OCI-LY7 (cell line): Measurements from ENCODE around the gene COMMD10. TPM values are rescaled to one million over a fixed set of nuclear protein-coding genes. Genes with fewer than 3 reads are reported as not detected.

Experiments used
- BruUV-seq: library from RNA; stranded (reverse); fragments of 400-500 nt; replicated peaks from 2 replicates; lab custom pipeline; 2021; lab: Mats Ljungman, UMichigan
- CTCF ChIA-PET: fragments of 300-600 bp; sonication (Branson Sonifier 250); formaldehyde crosslinking; loops from one replicate; lab custom pipeline; 2022; ENCODE audit warnings: antibody characterized with exemption; ENCODE audit not compliant: unreplicated experiment; lab: Charles Lee
- POLR2A ChIA-PET: fragments of 300-600 bp; sonication (Branson Sonifier 250); formaldehyde crosslinking; loops from one replicate; lab custom pipeline; 2022; ENCODE audit warnings: antibody characterized with exemption; lab: Charles Lee
- DNase-seq: peaks from one replicate; pipeline ENCODE4 v3.0.0-alpha.2; 2015; ENCODE audit warnings: low spot score
- H2AFZ ChIP-seq: fragments of 200-600 bp; sonication (generic), shearing (Covaris generic); 2 replicates; pipeline ENCODE4 v1.6.1; 2014; ENCODE audit warnings: mild to moderate bottlenecking, antibody characterized with exemption, low read length, moderate library complexity
- H3K27ac ChIP-seq: fragments of 200-600 bp; sonication (generic); 2 replicates; pipeline ENCODE4 v1.5.1; 2014; ENCODE audit warnings: mixed run types, low read depth, mild to moderate bottlenecking, moderate library complexity, low read length, inconsistent platforms; ENCODE audit not compliant: poor library complexity, severe bottlenecking
- H3K36me3 ChIP-seq: fragments of 200-600 bp; sonication (generic); 2 replicates; pipeline ENCODE4 v1.6.1; 2014; ENCODE audit warnings: mild to moderate bottlenecking, antibody characterized with exemption, low read length, moderate library complexity, mixed read lengths; ENCODE audit not compliant: insufficient read depth
- H3K4me1 ChIP-seq: fragments of 200-600 bp; sonication (generic); 2 replicates; pipeline ENCODE4 v1.5.1; 2014; ENCODE audit warnings: mild to moderate bottlenecking, low read length; ENCODE audit not compliant: insufficient read depth, poor library complexity, severe bottlenecking
- H3K4me2 ChIP-seq: fragments of 200-600 bp; sonication (generic); 2 replicates; pipeline ENCODE4 v1.6.1; 2014; ENCODE audit warnings: mild to moderate bottlenecking, low read length
- H3K4me3 ChIP-seq: fragments of 200-600 bp; sonication (generic); 2 replicates; pipeline ENCODE4 v1.5.1; 2014; ENCODE audit warnings: mild to moderate bottlenecking, low read depth, low read length; ENCODE audit not compliant: poor library complexity, severe bottlenecking
- H3K79me2 ChIP-seq: fragments of 200-600 bp; sonication (generic); 2 replicates; pipeline ENCODE4 v1.6.1; 2016; ENCODE audit warnings: low read depth, mild to moderate bottlenecking, low read length, moderate library complexity, mixed read lengths; ENCODE audit not compliant: insufficient read depth
- H3K9me2 ChIP-seq: fragments of 200-600 bp; sonication (generic); 2 replicates; pipeline ENCODE4 v1.6.1; 2016; ENCODE audit warnings: mild to moderate bottlenecking, low read length, mixed read lengths; ENCODE audit not compliant: insufficient read depth
- H3K9me3 ChIP-seq: fragments of 200-600 bp; sonication (generic); 2 replicates; pipeline ENCODE4 v1.6.1; 2014; ENCODE audit warnings: mild to moderate bottlenecking, mixed run types, low read length, mixed read lengths
- H4K20me1 ChIP-seq: fragments of 200-600 bp; sonication (generic); 2 replicates; pipeline ENCODE4 v1.6.1; 2014; ENCODE audit warnings: mild to moderate bottlenecking, antibody characterized with exemption, low read length, moderate library complexity, mixed read lengths; ENCODE audit not compliant: insufficient read depth
- CTCF ChIP-seq: fragments of 200-600 bp; sonication (generic); conservative IDR thresholded peaks from 2 replicates; pipeline ENCODE4 v1.5.1; 2014; ENCODE audit warnings: mild to moderate bottlenecking, antibody characterized with exemption, low read length, moderate library complexity, mixed read lengths
- EZH2phosphoT487 ChIP-seq: fragments of 200-600 bp; sonication (generic); IDR thresholded peaks from 2 replicates; pipeline ENCODE4 v1.6.1; 2018; ENCODE audit warnings: low read depth, borderline replicate concordance, mild to moderate bottlenecking, mixed run types, antibody characterized with exemption, low read length, moderate library complexity, mixed read lengths
- intact Hi-C: fragments of 100-400 bp; cut with micrococcal nuclease; formaldehyde crosslinking; loops from one replicate; pipeline ENCODE4 v1.10.0; 2022; ENCODE audit not compliant: unreplicated experiment
- total RNA-seq, 2 experiments: library from RNA; depleted of rRNA in 1 of 2; stranded (reverse); fragments of >200 nt in 1 of 2; shearing (Covaris generic) in 1 of 2; gene quantifications; 2 replicates each; pipeline ENCODE4 v1.2.3, GENCODE V29; 2014 to 2022

Gene COMMD10
- total RNA-seq, 2 experiments from 2014 or later: 15.0 to 15.7 TPM

DNA sequence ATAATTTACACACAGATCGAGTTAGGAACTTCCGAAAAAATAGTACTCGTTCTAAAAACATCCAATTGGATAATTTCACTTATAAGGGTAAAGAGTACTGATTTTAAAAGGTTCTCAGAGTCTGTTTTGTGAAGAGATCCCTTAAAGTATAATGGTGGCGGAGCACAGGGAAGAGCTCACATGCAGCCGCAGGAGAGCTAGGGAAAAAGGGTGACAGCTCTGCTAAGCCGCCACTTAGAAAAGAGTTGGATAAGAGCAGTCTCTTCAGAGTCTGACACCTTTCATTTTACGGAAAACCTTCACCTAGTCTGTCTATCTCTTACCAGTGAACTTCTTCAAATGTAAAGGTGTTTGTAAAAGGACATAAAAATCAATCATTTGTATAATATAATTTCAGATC lies 149.9 kb downstream of the COMMD10 start:
- Histone ChIP-seq H3K27ac (no peak overlapping the region), H3K79me2 (no peaks in the 10 kb centered on the region), H3K4me3 (no peak overlapping the region), H3K9me3 (no peaks in the 10 kb centered on the region), H3K36me3 (no peaks in the 10 kb centered on the region), H4K20me1 (no peaks in the 10 kb centered on the region), H3K9me2 (no peaks in the 10 kb centered on the region), H2AFZ (no peak overlapping the region), H3K4me2 (no peak overlapping the region), H3K4me1 (no peaks in the 10 kb centered on the region)
- BruUV-seq: no TSS peak
- TF ChIP-seq CTCF: no peak
- TF ChIP-seq EZH2phosphoT487: no peak
- POLR2A ChIA-PET: no interaction called here
- intact Hi-C loops: no loop called here
- DNase-seq: no peak
- CTCF ChIA-PET: no interaction called here

GRCh38 chr5:116237917-116238500 lies 153.2 kb downstream of the COMMD10 start:
- no peaks in the 10 kb centered on the region for H3K4me1 ChIP-seq
- H3K27ac ChIP-seq: no peak overlapping the region
- no peak for DNase-seq
- H4K20me1 ChIP-seq: no peaks in the 10 kb centered on the region
- H2AFZ ChIP-seq: no peak overlapping the region
- no peak overlapping the region for H3K4me3 ChIP-seq
- no TSS peak for BruUV-seq
- no peak overlapping the region for H3K4me2 ChIP-seq
- no peaks in the 10 kb centered on the region for H3K36me3 ChIP-seq
- no peaks in the 10 kb centered on the region for H3K79me2 ChIP-seq
- peak; percentile 46; the same call in 1 of the 2 replicates for TF ChIP-seq CTCF
- TF ChIP-seq EZH2phosphoT487: no peak
- POLR2A ChIA-PET: interaction anchor here (0.6 to 1.2 kb wide), 3 partner anchors 101 to 1477 kb away, joined by 3 read pairs; no protein-coding TSS in a partner anchor
- intact Hi-C loops: no loop called here
- CTCF ChIA-PET: no interaction called here
- no peaks in the 10 kb centered on the region for H3K9me3 ChIP-seq
- H3K9me2 ChIP-seq: no peaks in the 10 kb centered on the region

DNA sequence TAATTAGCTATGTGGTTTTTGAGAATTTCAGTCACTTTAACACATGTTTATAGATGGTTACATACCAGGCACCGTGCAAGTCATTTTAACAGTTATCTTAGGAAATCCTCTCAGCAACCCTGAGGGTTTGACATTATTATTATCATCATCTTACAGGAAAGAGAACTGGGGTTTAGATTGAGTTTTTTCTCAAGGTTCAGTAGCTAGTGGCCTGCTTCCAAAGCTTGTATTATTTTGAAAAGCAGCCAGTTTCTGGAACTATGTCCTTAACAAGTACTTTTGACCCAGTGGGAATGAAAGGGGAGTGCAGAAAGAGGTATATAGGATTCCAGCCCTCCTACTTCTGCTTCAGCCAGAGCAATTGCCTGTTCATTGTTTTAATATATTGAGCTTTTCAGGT lies 157.5 kb downstream of the COMMD10 start:
- Histone ChIP-seq H3K9me3 (no peaks in the 10 kb centered on the region), H3K27ac (no peak overlapping the region), H4K20me1 (no peaks in the 10 kb centered on the region), H3K79me2 (no peaks in the 10 kb centered on the region), H3K36me3 (no peaks in the 10 kb centered on the region), H3K4me2 (no peak overlapping the region), H3K9me2 (no peaks in the 10 kb centered on the region), H3K4me3 (no peak overlapping the region), H2AFZ (no peak overlapping the region), H3K4me1 (no peaks in the 10 kb centered on the region)
- ChIA-PET CTCF (no interaction called here), POLR2A (interaction anchor here (1.0 kb wide), 1 partner anchor 12 kb away, joined by 3 read pairs; no protein-coding TSS in a partner anchor)
- BruUV-seq: no TSS peak
- no peak for TF ChIP-seq EZH2phosphoT487
- no peak for TF ChIP-seq CTCF
- DNase-seq: no peak
- intact Hi-C loops: no loop called here
